ENCODE data around the gene CBR3. TPM values are rescaled to one million over a fixed set of nuclear protein-coding genes. Genes with fewer than 3 reads are reported as not detected.

Gene CBR3
- total and polyA plus RNA-seq, 4 donors, result 0.23 to 9.0 (median 4.7) TPM

GRCh38 chr21:36185523-36185922, 50.6 kb downstream of the CBR3 start:
- Histone ChIP-seq H3K27ac (ENCODE audit: low read depth in 1 of 2, low read length in 1 of 2) (no peak overlapping the region), H3K36me3 (ENCODE audit: control insufficient read depth in 4 of 4, insufficient read depth in 4 of 4, low read length in 4 of 4) (no peaks in the 10 kb centered on the region), H3K9me3 (ENCODE audit: control insufficient read depth in 4 of 4, insufficient read depth in 3 of 4, low read length in 3 of 4) (no peaks in the 10 kb centered on the region), H3K27me3 (ENCODE audit: control insufficient read depth in 3 of 3, insufficient read depth in 3 of 3, low read length in 2 of 3) (no peaks in the 10 kb centered on the region), H3K4me1 (ENCODE audit: control insufficient read depth in 5 of 5, insufficient read depth in 5 of 5, low read length in 5 of 5) (peaks cover 0 to 8% (median 4%) of the 10 kb centered on the region in 5 donors), H3K9ac (ENCODE audit: insufficient read depth in 1 of 2, low read length in 2 of 2) (no peak overlapping the region), H3K4me3 (no peak overlapping the region)
- DNase-seq (no peak), ATAC-seq (ENCODE audit: insufficient read depth, low FRiP score) (no peak)
- TF ChIP-seq CTCF (IDR thresholded peaks at IDR 0.05; ENCODE audit: control extremely low read depth, extremely low read depth), result no peak
- WGBS, 2 donors, result 71 to 80% methylated on average over 9 of the region's 9 CpGs

- no peak overlapping the region for H3K27ac ChIP-seq (ENCODE audit: low read depth in 1 of 2, low read length in 1 of 2)
- H3K4me1 ChIP-seq (ENCODE audit: control insufficient read depth in 5 of 5, insufficient read depth in 5 of 5, low read length in 5 of 5), result peaks cover 0 to 8% (median 4%) of the 10 kb centered on the region in 5 donors
- H3K9ac ChIP-seq (ENCODE audit: insufficient read depth in 1 of 2, low read length in 2 of 2), result no peak overlapping the region
- H3K4me3 ChIP-seq, result no peak overlapping the region
- TF ChIP-seq CTCF (IDR thresholded peaks at IDR 0.05; ENCODE audit: control extremely low read depth, extremely low read depth), result no peak
- ATAC-seq (ENCODE audit: insufficient read depth, low FRiP score) (no peak), DNase-seq (no peak)
- no peaks in the 10 kb centered on the region for H3K27me3 ChIP-seq (ENCODE audit: control insufficient read depth in 3 of 3, insufficient read depth in 3 of 3, low read length in 2 of 3)
- WGBS, 2 donors, result 51 to 79% methylated on average over 4 of the region's 4 CpGs
- no peaks in the 10 kb centered on the region for H3K36me3 ChIP-seq (ENCODE audit: control insufficient read depth in 4 of 4, insufficient read depth in 4 of 4, low read length in 4 of 4)
- no peaks in the 10 kb centered on the region for H3K9me3 ChIP-seq (ENCODE audit: control insufficient read depth in 4 of 4, insufficient read depth in 3 of 4, low read length in 3 of 4)
Observed at GRCh38 chr21:36186081-36186480, 51.2 kb downstream of the CBR3 start.

GRCh38 chr21:36186506-36187399, 51.9 kb downstream of the CBR3 start:
- DNase-seq (no peak), ATAC-seq (ENCODE audit: insufficient read depth, low FRiP score) (no peak)
- Histone ChIP-seq H3K27ac (ENCODE audit: low read depth in 1 of 2, low read length in 1 of 2) (peak overlapping the region in 1 of 2 donors; percentile 36), H3K9me3 (ENCODE audit: control insufficient read depth in 4 of 4, insufficient read depth in 3 of 4, low read length in 3 of 4) (no peaks in the 10 kb centered on the region), H3K36me3 (ENCODE audit: control insufficient read depth in 4 of 4, insufficient read depth in 4 of 4, low read length in 4 of 4) (no peaks in the 10 kb centered on the region), H3K9ac (ENCODE audit: insufficient read depth in 1 of 2, low read length in 2 of 2) (no peak overlapping the region), H3K27me3 (ENCODE audit: control insufficient read depth in 3 of 3, insufficient read depth in 3 of 3, low read length in 2 of 3) (no peaks in the 10 kb centered on the region), H3K4me3 (no peak overlapping the region), H3K4me1 (ENCODE audit: control insufficient read depth in 5 of 5, insufficient read depth in 5 of 5, low read length in 5 of 5) (peaks cover 0 to 8% (median 4%) of the 10 kb centered on the region in 5 donors)
- 80 to 83% methylated on average over 17 to 18 of the region's 18 CpGs for WGBS, 2 donors
- TF ChIP-seq CTCF (IDR thresholded peaks at IDR 0.05; ENCODE audit: control extremely low read depth, extremely low read depth), result no peak

Data from lung (tissue), 12 donors.